Endothelial cell of umbilical vein (primary cell): ENCODE results near the gene IFI44L. TPM values are rescaled to one million over a fixed set of nuclear protein-coding genes. Genes with fewer than 3 reads are reported as not detected.

Experiments
- BruUV-seq: library from RNA; stranded (reverse); fragments of 400-500 nt; replicated peaks from 2 replicates; lab custom pipeline; 2021; lab: Mats Ljungman, UMichigan
- CTCF ChIA-PET: fragments of 300-600, 350-600 bp; sonication (Branson Sonifier 250); formaldehyde crosslinking; loops from one replicate; lab custom pipeline; 2021; ENCODE audit warnings: antibody characterized with exemption, inconsistent platforms; lab: Charles Lee
- POLR2A ChIA-PET: fragments of 300-600, 350-600 bp; sonication (Branson Sonifier 250); formaldehyde crosslinking; loops from one replicate; lab custom pipeline; 2021; ENCODE audit warnings: antibody characterized with exemption, inconsistent platforms; lab: Charles Lee
- DNase-seq: peaks from one replicate; pipeline ENCODE4 v3.0.0-alpha.2; 2011; ENCODE audit warnings: low read depth, low spot score
- FAIRE-seq: peaks from 2 replicates; lab custom pipeline; 2011; peaks lifted over from hg19 to GRCh38; lab: Jason Lieb, UNC
- H2AFZ ChIP-seq: 2 replicates; pipeline ENCODE4 v1.6.0; 2012; ENCODE audit warnings: low read depth, low read length, control low read depth, inconsistent platforms
- H3K27ac ChIP-seq: 2 replicates; pipeline ENCODE4 v1.5.1; 2011; ENCODE audit warnings: low read depth, mild to moderate bottlenecking, control low read depth, low read length, moderate library complexity; ENCODE audit not compliant: insufficient read depth
- H3K27me3 ChIP-seq, 2 experiments: 2 replicates each; pipeline versions ENCODE4 v1.6.0 to v1.6.1; 2011; ENCODE audit warnings: low read length in 2 of 2, mixed read lengths in 1 of 2; ENCODE audit not compliant: control insufficient read depth in 2 of 2, insufficient read depth in 2 of 2
- H3K36me3 ChIP-seq, 2 experiments: 2 replicates in 1 of 2; 3 replicates in 1 of 2; pipeline ENCODE4 v1.5.1; 2011; ENCODE audit warnings: low read length in 2 of 2, mild to moderate bottlenecking in 1 of 2, moderate library complexity in 1 of 2; ENCODE audit not compliant: control insufficient read depth in 2 of 2, insufficient read depth in 2 of 2; ENCODE audit errors: extremely low read depth in 1 of 2
- H3K4me1 ChIP-seq: 3 replicates; pipeline ENCODE4 v1.5.1; 2011; ENCODE audit warnings: mild to moderate bottlenecking, low read length; ENCODE audit not compliant: control insufficient read depth, insufficient read depth; ENCODE audit errors: extremely low read depth
- H3K4me2 ChIP-seq: 2 replicates; pipeline ENCODE4 v1.6.1; 2011; ENCODE audit warnings: low read length, control low read depth, mixed read lengths; ENCODE audit not compliant: insufficient read depth
- H3K4me3 ChIP-seq, 3 experiments: fragments of 200-600 bp in 1 of 3; sonication (generic), shearing (Covaris generic) in 1 of 3; replicated peaks in 1 of 3; 2 replicates each; pipeline ENCODE4 v1.5.1; 2011 to 2016; ENCODE audit warnings: control low read depth in 3 of 3, low read length in 3 of 3, mild to moderate bottlenecking in 2 of 3, inconsistent platforms in 1 of 3, low read depth in 1 of 3, moderate library complexity in 1 of 3; ENCODE audit not compliant: insufficient read depth in 1 of 3
- H3K79me2 ChIP-seq: 2 replicates; pipeline ENCODE4 v1.6.0; 2012; ENCODE audit warnings: low read length, inconsistent platforms; ENCODE audit not compliant: control insufficient read depth, insufficient read depth
- H3K9ac ChIP-seq: replicated peaks from 2 replicates; pipeline ENCODE3; 2011; ENCODE audit warnings: low read length, control low read depth; ENCODE audit not compliant: insufficient read depth; ENCODE audit errors: extremely low read depth
- H3K9me1 ChIP-seq: replicated peaks from 3 replicates; pipeline ENCODE4 v1.6.0; 2011; ENCODE audit warnings: mild to moderate bottlenecking, low read length; ENCODE audit not compliant: control insufficient read depth, insufficient read depth; ENCODE audit errors: extremely low read depth
- H3K9me3 ChIP-seq: replicated peaks from 2 replicates; pipeline ENCODE4 v1.5.1; 2012; ENCODE audit warnings: low read length, inconsistent platforms; ENCODE audit not compliant: control insufficient read depth, insufficient read depth
- H4K20me1 ChIP-seq: replicated peaks from 2 replicates; pipeline ENCODE3; 2011; ENCODE audit warnings: mild to moderate bottlenecking, low read length; ENCODE audit not compliant: control insufficient read depth, insufficient read depth; ENCODE audit errors: extremely low read depth
- EZH2 ChIP-seq: IDR thresholded peaks from 2 replicates; pipeline ENCODE4 v1.6.1; 2012; ENCODE audit warnings: borderline replicate concordance, low read depth, mild to moderate bottlenecking, moderate library complexity, low read length, inconsistent platforms; ENCODE audit not compliant: severe bottlenecking
- FOS ChIP-seq: IDR thresholded peaks from 2 replicates; pipeline ENCODE4 v1.6.1; 2011; ENCODE audit warnings: mild to moderate bottlenecking, low read length, moderate library complexity, borderline replicate concordance; ENCODE audit not compliant: insufficient read depth
- GATA2 ChIP-seq: IDR thresholded peaks from 2 replicates; pipeline ENCODE4 v1.7.0; 2011; ENCODE audit warnings: low read depth, mild to moderate bottlenecking, moderate library complexity, mixed read lengths, low read length; ENCODE audit not compliant: insufficient read length, insufficient read depth
- JUN ChIP-seq: IDR thresholded peaks from 2 replicates; pipeline ENCODE4 v1.6.1; 2011; ENCODE audit warnings: borderline replicate concordance, low read depth; ENCODE audit not compliant: insufficient read length, insufficient read depth
- MYC ChIP-seq: IDR thresholded peaks from one replicate; pipeline ENCODE4 v1.6.1; 2011; ENCODE audit warnings: mild to moderate bottlenecking, low read depth, low read length
- POLR2A ChIP-seq: IDR thresholded peaks from 2 replicates; pipeline ENCODE4 v1.6.1; 2012; ENCODE audit warnings: low read depth, mild to moderate bottlenecking, control low read depth, low read length
- POLR2AphosphoS5 ChIP-seq: IDR thresholded peaks from 2 replicates; pipeline ENCODE4 v1.6.1; 2012; ENCODE audit warnings: low read depth, mild to moderate bottlenecking, control low read depth, low read length, moderate library complexity; ENCODE audit not compliant: insufficient read depth
- dilution Hi-C: fragments of 300-500 bp; cut with MboI; formaldehyde crosslinking; loops from one replicate; pipeline ENCODE4 v1.15.0; 2019; ENCODE audit warnings: low sequenced_read_pairs; ENCODE audit not compliant: extremely low pct_ligation_motif_present
- intact Hi-C: fragments of 100-400 bp; cut with micrococcal nuclease; formaldehyde crosslinking; loops from one replicate; pipeline ENCODE4 v1.10.0; 2022
- polyA plus RNA-seq, 4 experiments: library from polyadenylated mRNA; depleted of rRNA in 3 of 4; stranded (reverse) in 3 of 4; unstranded in 1 of 4; fragments of >200 nt; gene quantifications; 2 replicates each; pipeline versions ENCODE4 v1.2.1 to v1.2.3, GENCODE V29; 2011 to 2012; ENCODE audit warnings: missing spikeins in 1 of 4
- total RNA-seq: library from RNA; stranded (reverse); gene quantifications from 2 replicates; pipeline ENCODE4 v1.2.3, GENCODE V29; 2021
- TF ChIP-seq, protein P1 (sequence below): IDR thresholded peaks from 2 replicates; pipeline ENCODE4 v1.6.1; 2011; ENCODE audit not compliant: insufficient read depth, insufficient read length
- TF ChIP-seq, protein P2 (sequence below), 2 donors: IDR thresholded peaks; 1 replicate in 1 of 2; 2 replicates in 1 of 2; pipeline ENCODE4 v1.5.1; 2011; ENCODE audit warnings: low read length in 2 of 2, mild to moderate bottlenecking in 2 of 2, moderate library complexity in 2 of 2, control low read depth in 1 of 2, inconsistent platforms in 1 of 2, low read depth in 1 of 2; ENCODE audit not compliant: insufficient read depth in 1 of 2; ENCODE audit errors: extremely low read depth in 1 of 2

Gene IFI44L
- total and polyA plus RNA-seq, 2 donors (not counting 3 experiments of a cell fraction or from before 2014, with no cell fraction given): 2.8 to 2.9 TPM

GRCh38 chr1:78586572-78586971 is 33.7 kb upstream of the IFI44L start:
- no peaks in the 10 kb centered on the region for H3K36me3 ChIP-seq
- no peak overlapping the region for H2AFZ ChIP-seq
- H3K9me3 ChIP-seq: no peaks in the 10 kb centered on the region
- no peak for DNase-seq
- H3K4me2 ChIP-seq: no peak overlapping the region
- FAIRE-seq: no peak
- dilution Hi-C loops (no loop called here), intact Hi-C loops (no loop called here)
- TF ChIP-seq MYC: no peak
- TF ChIP-seq GATA2: no peak
- TF ChIP-seq POLR2AphosphoS5: no peak
- TF ChIP-seq, protein P1, sequence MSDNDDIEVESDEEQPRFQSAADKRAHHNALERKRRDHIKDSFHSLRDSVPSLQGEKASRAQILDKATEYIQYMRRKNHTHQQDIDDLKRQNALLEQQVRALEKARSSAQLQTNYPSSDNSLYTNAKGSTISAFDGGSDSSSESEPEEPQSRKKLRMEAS: no peak
- no peak for TF ChIP-seq POLR2A
- no peak for TF ChIP-seq EZH2
- no peak for TF ChIP-seq FOS
- TF ChIP-seq JUN: no peak
- TF ChIP-seq, protein P2, sequence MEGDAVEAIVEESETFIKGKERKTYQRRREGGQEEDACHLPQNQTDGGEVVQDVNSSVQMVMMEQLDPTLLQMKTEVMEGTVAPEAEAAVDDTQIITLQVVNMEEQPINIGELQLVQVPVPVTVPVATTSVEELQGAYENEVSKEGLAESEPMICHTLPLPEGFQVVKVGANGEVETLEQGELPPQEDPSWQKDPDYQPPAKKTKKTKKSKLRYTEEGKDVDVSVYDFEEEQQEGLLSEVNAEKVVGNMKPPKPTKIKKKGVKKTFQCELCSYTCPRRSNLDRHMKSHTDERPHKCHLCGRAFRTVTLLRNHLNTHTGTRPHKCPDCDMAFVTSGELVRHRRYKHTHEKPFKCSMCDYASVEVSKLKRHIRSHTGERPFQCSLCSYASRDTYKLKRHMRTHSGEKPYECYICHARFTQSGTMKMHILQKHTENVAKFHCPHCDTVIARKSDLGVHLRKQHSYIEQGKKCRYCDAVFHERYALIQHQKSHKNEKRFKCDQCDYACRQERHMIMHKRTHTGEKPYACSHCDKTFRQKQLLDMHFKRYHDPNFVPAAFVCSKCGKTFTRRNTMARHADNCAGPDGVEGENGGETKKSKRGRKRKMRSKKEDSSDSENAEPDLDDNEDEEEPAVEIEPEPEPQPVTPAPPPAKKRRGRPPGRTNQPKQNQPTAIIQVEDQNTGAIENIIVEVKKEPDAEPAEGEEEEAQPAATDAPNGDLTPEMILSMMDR (IDR thresholded peaks at IDR 0.05; ENCODE audit: extremely low read depth in 1 of 2, insufficient read depth in 1 of 2, low read depth in 1 of 2, low read length in 2 of 2): no peak
- H3K9me1 ChIP-seq: no peaks in the 10 kb centered on the region
- no peak overlapping the region for H3K9ac ChIP-seq
- H3K4me3 ChIP-seq: no peak overlapping the region
- POLR2A ChIA-PET: no interaction called here
- no peaks in the 10 kb centered on the region for H4K20me1 ChIP-seq
- H3K27ac ChIP-seq: no peak overlapping the region
- no TSS peak for BruUV-seq
- no peaks in the 10 kb centered on the region for H3K4me1 ChIP-seq
- peaks cover 0 to 9% of the 10 kb centered on the region in 2 experiments for H3K27me3 ChIP-seq
- H3K79me2 ChIP-seq: no peaks in the 10 kb centered on the region
- CTCF ChIA-PET: interaction anchor here (1.1 to 1.2 kb wide), 2 partner anchors 9 to 16 kb away, joined by 3 to 5 read pairs; no protein-coding TSS in a partner anchor
